Mucosa of descending colon (tissue), 3 donors: Measurements from ENCODE around the gene NIPAL4. TPM values are rescaled to one million over a fixed set of nuclear protein-coding genes. Genes with fewer than 3 reads are reported as not detected.

Experiments
- ATAC-seq: fragments of 200-7000 bp; cut with Tn5 transposase; one replicate; pipeline ENCODE4 v1.9.1; 2020; ENCODE audit warnings: mild to moderate bottlenecking, moderate library complexity
- DNase-seq, 3 donors: peaks; one replicate each; pipeline ENCODE4 v3.0.0-alpha.2; 2020
- H3K36me3 ChIP-seq: fragments of 200-600 bp; one replicate; pipeline ENCODE4 v1.8.0; 2021; ENCODE audit warnings: low read depth, mild to moderate bottlenecking
- H3K4me1 ChIP-seq: fragments of 200-600 bp; one replicate; pipeline ENCODE4 v1.8.0; 2021; ENCODE audit warnings: low read depth, mild to moderate bottlenecking
- H3K4me3 ChIP-seq: fragments of 200-600 bp; one replicate; pipeline ENCODE4 v1.8.0; 2021; ENCODE audit warnings: mild to moderate bottlenecking
- H3K9me3 ChIP-seq: fragments of 200-600 bp; one replicate; pipeline ENCODE4 v1.8.0; 2021; ENCODE audit warnings: mild to moderate bottlenecking
- CTCF ChIP-seq: fragments of 200-600 bp; IDR thresholded peaks from one replicate; pipeline ENCODE4 v1.8.0; 2022; ENCODE audit warnings: antibody characterized with exemption, mild to moderate bottlenecking
- intact Hi-C, 2 donors: fragments of 100-400 bp; cut with DNase I in 1 of 2; cut with micrococcal nuclease in 1 of 2; formaldehyde crosslinking; loops; one replicate each; pipeline versions ENCODE4 v1.11.0 to v1.11.1; 2022; cut with DNase I, micrococcal nuclease
- total RNA-seq, 3 donors: library from RNA; stranded (reverse); fragmentation: NEBNext Ultra II Directional in 2 of 3; extraction: Animal tissue kit (Norgen Biotek cat#: 25700) in 2 of 3; gene quantifications; one replicate each; pipeline versions ENCODE4 v1.2.1 to v1.2.4, GENCODE V29; 2021 to 2023
- donor health status: DM: no; HTN: no; CAD: no; lungs with moderate emphysema.
- donor health status: DM: no; HTN: no; CAD: no.
- donor health status: DM: no; HTN: yes; CAD: no.

The NIPAL4 gene
- total RNA-seq, 3 donors from 2014 or later = 0.70 to 3.2 TPM; not detected in 1

GRCh38 chr5:157434096-157434495 lies 25.9 kb upstream of the NIPAL4 start:
- no peak for ATAC-seq
- DNase-seq = no peak
- H3K4me1 ChIP-seq = no peaks in the 10 kb centered on the region
- H3K9me3 ChIP-seq = peaks cover 3% of the 10 kb centered on the region
- no peak overlapping the region for H3K4me3 ChIP-seq
- intact Hi-C loops = loop anchor here in 1 of 2 donors (5.0 to 10.0 kb wide), 2 partner anchors 38 to 281 kb away; no protein-coding TSS in a partner anchor
- TF ChIP-seq CTCF = no peak
- no peaks in the 10 kb centered on the region for H3K36me3 ChIP-seq

GRCh38 chr5:157443041-157443549 lies 16.9 kb upstream of the NIPAL4 start:
- no peak for DNase-seq
- Histone ChIP-seq H3K36me3 (no peaks in the 10 kb centered on the region), H3K4me3 (no peak overlapping the region), H3K4me1 (no peaks in the 10 kb centered on the region), H3K9me3 (no peaks in the 10 kb centered on the region)
- intact Hi-C loops = no loop called here
- no peak for TF ChIP-seq CTCF
- no peak for ATAC-seq

- Histone ChIP-seq H3K9me3 (no peaks in the 10 kb centered on the region), H3K4me3 (no peak overlapping the region), H3K36me3 (no peaks in the 10 kb centered on the region), H3K4me1 (no peaks in the 10 kb centered on the region)
- DNase-seq (no peak), ATAC-seq (no peak)
- TF ChIP-seq CTCF = no peak
- intact Hi-C loops = no loop called here
Observed at GRCh38 chr5:157444224-157444623, 15.8 kb upstream of the NIPAL4 start.

GRCh38 chr5:157445745-157446411 lies 14.1 kb upstream of the NIPAL4 start:
- intact Hi-C loops = no loop called here
- DNase-seq (no peak), ATAC-seq (no peak)
- no peaks in the 10 kb centered on the region for H3K36me3 ChIP-seq
- no peak for TF ChIP-seq CTCF
- H3K4me3 ChIP-seq = no peak overlapping the region
- H3K9me3 ChIP-seq = no peaks in the 10 kb centered on the region
- H3K4me1 ChIP-seq = no peaks in the 10 kb centered on the region

- no peak overlapping the region for H3K4me3 ChIP-seq
- no peak for TF ChIP-seq CTCF
- intact Hi-C loops = no loop called here
- H3K36me3 ChIP-seq = no peaks in the 10 kb centered on the region
- no peaks in the 10 kb centered on the region for H3K4me1 ChIP-seq
- H3K9me3 ChIP-seq = no peaks in the 10 kb centered on the region
- ATAC-seq (no peak), DNase-seq (no peak)
Observed at GRCh38 chr5:157446412-157446935, 13.5 kb upstream of the NIPAL4 start.
